Measurements from ENCODE around the gene CDK2AP2. TPM values are rescaled to one million over a fixed set of nuclear protein-coding genes. Genes with fewer than 3 reads are reported as not detected.

The CDK2AP2 gene
- total and polyA plus RNA-seq, 7 donors, result 13.3 to 126 (median 32.9) TPM

- Histone ChIP-seq H3K9me3 (no peaks in the 10 kb centered on the region), H3K4me1 (no peaks in the 10 kb centered on the region), H3K27ac (no peak overlapping the region), H3K36me3 (no peaks in the 10 kb centered on the region), H3K27me3 (no peaks in the 10 kb centered on the region), H3K4me3 (no peak overlapping the region)
- intact Hi-C loops (cut with DNase I), result no loop called here
- no peak for TF ChIP-seq CTCF (IDR thresholded peaks at IDR 0.05)
- TF ChIP-seq EP300 (IDR thresholded peaks at IDR 0.05), result no peak
- no peak for TF ChIP-seq POLR2AphosphoS5 (IDR thresholded peaks at IDR 0.05)
- TF ChIP-seq POLR2A (IDR thresholded peaks at IDR 0.05), result no peak
- 12 to 55% methylated on average over 8 of the region's 8 CpGs for WGBS, 2 donors
- no peak for DNase-seq
These were observed 37.3 kb upstream of the CDK2AP2 start for GRCh38 chr11:67545280-67545679.

- no peaks in the 10 kb centered on the region for H3K36me3 ChIP-seq
- TF ChIP-seq CTCF (IDR thresholded peaks at IDR 0.05), result no peak
- TF ChIP-seq EP300 (IDR thresholded peaks at IDR 0.05), result no peak
- no peak for TF ChIP-seq POLR2AphosphoS5 (IDR thresholded peaks at IDR 0.05)
- TF ChIP-seq POLR2A (IDR thresholded peaks at IDR 0.05), result no peak
- whole genome bisulfite sequencing, 2 donors, result 14 to 62% methylated on average over 10 of the region's 10 CpGs
- no peak overlapping the region for H3K27ac ChIP-seq
- H3K9me3 ChIP-seq, result no peaks in the 10 kb centered on the region
- DNase-seq, result no peak
- H3K4me3 ChIP-seq, result no peak overlapping the region
- H3K27me3 ChIP-seq, result no peaks in the 10 kb centered on the region
- H3K4me1 ChIP-seq, result no peaks in the 10 kb centered on the region
- intact Hi-C loops (cut with DNase I), result no loop called here
These were observed 36.8 kb upstream of the CDK2AP2 start for GRCh38 chr11:67544616-67545242.

GRCh38 chr11:67543585-67543984 lies 35.6 kb upstream of the CDK2AP2 start:
- H3K4me3 ChIP-seq, result no peak overlapping the region
- no peak for DNase-seq
- H3K4me1 ChIP-seq, result no peaks in the 10 kb centered on the region
- H3K9me3 ChIP-seq, result no peaks in the 10 kb centered on the region
- H3K36me3 ChIP-seq, result no peaks in the 10 kb centered on the region
- H3K27ac ChIP-seq, result no peak overlapping the region
- intact Hi-C loops (cut with DNase I), result no loop called here
- WGBS, 2 donors, result 41 to 64% methylated on average over 2 of the region's 2 CpGs
- H3K27me3 ChIP-seq, result no peaks in the 10 kb centered on the region
- no peak for TF ChIP-seq POLR2A (IDR thresholded peaks at IDR 0.05)
- TF ChIP-seq POLR2AphosphoS5 (IDR thresholded peaks at IDR 0.05), result no peak
- no peak for TF ChIP-seq EP300 (IDR thresholded peaks at IDR 0.05)
- no peak for TF ChIP-seq CTCF (IDR thresholded peaks at IDR 0.05)

- Histone ChIP-seq H3K9me3 (no peaks in the 10 kb centered on the region), H3K36me3 (no peaks in the 10 kb centered on the region), H3K27me3 (no peaks in the 10 kb centered on the region), H3K4me3 (no peak overlapping the region), H3K27ac (no peak overlapping the region), H3K4me1 (no peaks in the 10 kb centered on the region)
- TF ChIP-seq EP300 (IDR thresholded peaks at IDR 0.05) (no peak), CTCF (IDR thresholded peaks at IDR 0.05) (no peak), POLR2A (IDR thresholded peaks at IDR 0.05) (no peak), POLR2AphosphoS5 (IDR thresholded peaks at IDR 0.05) (no peak)
- WGBS, 2 donors, result 34 to 59% methylated on average over 7 of the region's 7 CpGs
- intact Hi-C loops (cut with DNase I), result no loop called here
- DNase-seq, result no peak
These were observed 35.0 kb upstream of the CDK2AP2 start for GRCh38 chr11:67542971-67543370.

- H3K36me3 ChIP-seq, result no peaks in the 10 kb centered on the region
- no peaks in the 10 kb centered on the region for H3K4me1 ChIP-seq
- H3K9me3 ChIP-seq, result no peaks in the 10 kb centered on the region
- no peak for DNase-seq
- WGBS, 2 donors, result 67 to 69% methylated on average over 3 of the region's 3 CpGs
- TF ChIP-seq EP300 (IDR thresholded peaks at IDR 0.05) (no peak), POLR2AphosphoS5 (IDR thresholded peaks at IDR 0.05) (no peak), CTCF (IDR thresholded peaks at IDR 0.05) (no peak), POLR2A (IDR thresholded peaks at IDR 0.05) (no peak)
- intact Hi-C loops (cut with DNase I), result no loop called here
- no peak overlapping the region for H3K27ac ChIP-seq
- H3K27me3 ChIP-seq, result no peaks in the 10 kb centered on the region
- H3K4me3 ChIP-seq, result no peak overlapping the region
These were observed 34.2 kb upstream of the CDK2AP2 start for GRCh38 chr11:67542169-67542568.
